ENCODE data around the gene RAB21. TPM values are rescaled to one million over a fixed set of nuclear protein-coding genes. Genes with fewer than 3 reads are reported as not detected.
"Not testable (repeated sequence)": the region's sequence is repeated elsewhere in the genome, so short reads cannot be mapped to it uniquely, and the experiment has no call there.

The RAB21 gene
- polyA plus RNA-seq, 3 donors = 8.6 to 40.5 (median 29.9) TPM

DNA sequence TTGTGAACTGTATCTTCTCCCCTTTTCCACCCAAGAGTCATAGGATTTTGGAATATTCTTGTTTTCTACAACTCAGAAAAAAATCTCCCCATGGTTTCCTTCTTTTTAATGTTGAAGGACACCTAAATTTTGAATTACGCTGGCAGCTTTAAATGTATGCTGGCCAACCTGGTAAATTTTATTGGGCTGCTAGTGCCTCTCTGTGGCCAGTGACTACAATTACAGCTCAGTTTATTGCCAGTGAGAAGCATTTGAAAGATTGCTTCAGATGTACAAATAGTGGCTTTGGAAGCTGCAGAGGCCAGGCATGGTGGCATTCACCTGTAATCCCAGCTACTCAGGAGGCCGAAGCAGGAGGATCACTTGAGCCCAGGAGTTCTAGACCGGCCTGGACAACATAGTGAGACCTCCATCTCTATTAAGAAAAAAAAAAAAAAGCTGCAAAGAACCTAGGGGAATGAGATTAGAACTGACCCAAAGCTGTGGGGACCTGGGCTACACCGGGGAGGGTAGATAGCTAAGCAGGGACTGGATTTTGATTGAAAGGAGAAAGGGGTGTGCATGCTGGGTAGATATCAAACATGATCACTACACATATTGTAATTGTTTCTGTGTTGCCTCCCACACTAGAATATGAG lies 7.6 kb upstream of the RAB21 start:
- no peak overlapping the region for H3K27ac ChIP-seq (ENCODE audit: low read depth, low read length)
- 28 to 36% (median 32%) methylated on average over 4 of the region's 4 CpGs for WGBS, 3 donors

GRCh38 chr12:71748081-71748850 lies 6.4 kb upstream of the RAB21 start:
- H3K27ac ChIP-seq (ENCODE audit: low read depth, low read length) = no peak overlapping the region
- WGBS, 3 donors = 61 to 65% (median 63%) methylated on average over 5 of the region's 5 CpGs

- H3K27ac ChIP-seq (ENCODE audit: low read depth, low read length) = no peak overlapping the region
- 68 to 94% (median 86%) methylated on average over 1 of the region's 1 CpG for WGBS, 3 donors
Measured at GRCh38 chr12:71749666-71750065, 5.0 kb upstream of the RAB21 start.

GRCh38 chr12:71752891-71753290 lies 1.8 kb upstream of the RAB21 start:
- WGBS, 3 donors = 76 to 91% (median 88%) methylated on average over 1 of the region's 1 CpG
- H3K27ac ChIP-seq (ENCODE audit: low read depth, low read length) = no peak overlapping the region

DNA sequence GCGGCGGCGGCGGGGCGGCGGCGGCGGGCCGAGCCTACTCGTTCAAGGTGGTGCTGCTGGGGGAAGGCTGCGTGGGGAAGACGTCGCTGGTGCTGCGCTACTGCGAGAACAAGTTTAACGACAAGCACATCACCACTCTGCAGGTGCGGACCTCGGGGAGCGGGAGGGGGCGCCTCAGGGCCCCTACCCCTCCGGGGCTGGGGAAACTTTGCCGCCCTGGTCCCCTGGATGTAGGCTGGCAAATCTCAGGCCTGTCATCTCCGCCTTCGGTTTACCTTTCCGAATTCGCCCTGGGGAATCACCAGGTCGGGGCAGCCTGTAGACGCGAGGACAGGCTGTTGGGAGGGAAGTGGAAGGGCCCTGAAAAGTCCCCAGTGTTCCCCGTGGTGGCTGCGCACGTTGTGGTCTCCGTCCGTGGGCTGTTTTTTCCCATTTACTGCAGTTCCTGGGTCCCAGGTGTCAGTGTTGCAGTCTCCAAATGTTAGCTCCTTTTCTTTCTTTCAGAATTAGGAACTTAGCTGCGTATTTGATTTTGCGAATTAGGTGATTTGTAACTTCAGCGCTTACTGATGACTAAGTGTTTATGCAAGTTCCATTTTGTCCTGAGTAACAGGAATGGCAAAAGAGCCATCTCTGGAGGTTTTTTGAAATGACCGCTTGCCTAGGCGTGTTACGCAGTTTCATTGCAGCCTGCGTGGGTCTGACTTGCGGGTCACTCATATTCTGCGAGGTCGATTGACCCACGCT lies 656 bp downstream of the RAB21 start:
- 1% methylated on average over 40 to 45 of the region's 45 CpGs for WGBS, 3 donors
- peak overlapping the region; percentile 94 for H3K27ac ChIP-seq (ENCODE audit: low read depth, low read length)

- 39 to 50% (median 41%) methylated on average over 5 of the region's 5 CpGs for WGBS, 3 donors
- H3K27ac ChIP-seq (ENCODE audit: low read depth, low read length) = peak overlapping the region; percentile 19
Measured at GRCh38 chr12:71756054-71756690, 1.5 kb downstream of the RAB21 start.

DNA sequence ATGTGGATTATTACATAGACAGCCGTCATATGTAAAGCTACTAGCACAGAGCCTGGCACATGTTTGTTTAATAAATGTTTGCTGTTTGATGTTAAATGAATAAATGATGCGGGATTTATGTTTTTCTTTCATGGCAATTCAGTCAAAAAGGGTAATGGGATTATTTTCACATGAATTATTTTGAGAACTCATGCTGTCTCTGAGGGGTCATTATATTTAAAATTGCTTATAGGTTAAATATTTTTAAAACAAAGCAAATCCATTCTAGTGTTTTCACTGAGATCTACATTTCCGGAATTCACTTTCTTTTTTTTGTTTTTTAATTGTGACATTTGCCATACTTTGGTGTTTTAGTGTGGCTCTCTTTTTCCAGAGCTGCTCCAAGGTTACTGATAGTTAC lies 5.3 kb downstream of the RAB21 start:
- 94 to 96% (median 96%) methylated on average over 3 of the region's 3 CpGs for WGBS, 3 donors
- H3K27ac ChIP-seq (ENCODE audit: low read depth, low read length) = no peak overlapping the region

- H3K27ac ChIP-seq (ENCODE audit: low read depth, low read length) = no peak overlapping the region
- 66 to 95% (median 87%) methylated on average over 3 of the region's 3 CpGs for WGBS, 3 donors
Measured at GRCh38 chr12:71760471-71760870, 5.8 kb downstream of the RAB21 start.

DNA sequence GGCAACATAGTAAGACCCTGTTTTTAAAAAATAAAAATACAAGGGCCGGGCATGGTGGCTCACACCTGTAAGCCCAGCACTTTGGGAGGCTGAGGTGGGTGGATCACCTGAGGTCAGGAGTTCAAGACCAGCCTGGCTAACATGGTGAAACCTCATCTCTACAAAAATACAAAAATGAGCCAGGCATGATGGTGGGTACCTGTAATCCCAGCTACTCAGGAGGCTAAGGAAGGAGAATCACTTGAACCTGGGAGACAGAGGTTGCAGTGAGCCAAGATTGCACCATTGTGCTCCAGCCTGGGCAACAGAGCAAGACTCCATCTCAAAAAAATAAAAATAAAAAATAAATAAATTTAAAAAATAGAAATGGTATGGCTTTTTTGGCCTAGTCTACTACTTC lies 6.7 kb downstream of the RAB21 start:
- WGBS, 3 donors = 97 to 100% (median 100%) methylated on average over 1 of the region's 1 CpG
- H3K27ac ChIP-seq (ENCODE audit: low read depth, low read length) = not testable (repeated sequence)

- WGBS, 3 donors = 76 to 84% (median 78%) methylated on average over 4 of the region's 4 CpGs
- no peak overlapping the region for H3K27ac ChIP-seq (ENCODE audit: low read depth, low read length)
Measured at GRCh38 chr12:71763677-71764379, 9.2 kb downstream of the RAB21 start.

- 94 to 98% (median 95%) methylated on average over 6 of the region's 6 CpGs for WGBS, 3 donors
- H3K27ac ChIP-seq (ENCODE audit: low read depth, low read length) = no peak overlapping the region
Measured at GRCh38 chr12:71764587-71765321, 10.1 kb downstream of the RAB21 start.

DNA sequence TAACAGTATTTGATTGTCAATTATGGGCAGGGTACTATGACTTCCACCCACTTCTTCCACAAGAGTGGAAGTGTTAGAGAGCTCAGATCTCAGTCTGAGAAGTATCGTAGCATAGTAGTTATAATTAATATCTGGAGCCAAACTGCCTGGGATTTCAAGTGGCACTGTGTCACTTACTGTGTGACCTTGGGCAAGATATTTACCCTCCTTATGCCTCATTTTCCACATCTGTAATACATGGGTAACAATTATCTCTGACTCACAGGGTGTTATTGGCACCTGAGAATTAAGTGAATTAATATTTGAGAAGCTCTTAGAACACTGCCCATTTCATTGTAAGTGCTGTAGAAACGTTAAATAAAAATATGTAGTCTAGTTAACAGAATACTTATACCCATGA lies 11.5 kb downstream of the RAB21 start:
- H3K27ac ChIP-seq (ENCODE audit: low read depth, low read length) = no peak overlapping the region
- 44 to 93% (median 88%) methylated on average over 2 of the region's 2 CpGs for WGBS, 3 donors

DNA sequence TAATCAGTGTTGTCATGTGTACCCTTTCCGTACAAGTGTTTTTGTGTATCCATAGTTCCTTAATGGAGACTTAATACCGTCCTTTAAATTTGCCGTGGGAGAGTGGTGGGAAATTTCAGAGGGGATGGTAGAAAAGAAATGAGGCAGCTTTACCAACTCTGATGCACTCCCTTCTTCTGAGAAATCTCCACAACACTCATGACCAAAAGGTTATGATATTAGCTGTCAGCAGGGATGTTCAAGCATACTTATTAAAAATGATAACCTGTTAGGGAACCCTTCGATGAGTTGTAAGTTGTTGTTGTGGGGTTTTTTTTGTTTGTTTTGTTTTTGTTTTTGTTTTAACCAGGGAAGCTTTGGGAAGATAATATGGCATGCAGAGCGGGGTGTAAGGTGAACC lies 12.5 kb downstream of the RAB21 start:
- WGBS, 3 donors = 92 to 98% (median 94%) methylated on average over 5 of the region's 5 CpGs
- no peak overlapping the region for H3K27ac ChIP-seq (ENCODE audit: low read depth, low read length)

- H3K27ac ChIP-seq (ENCODE audit: low read depth, low read length) = no peak overlapping the region
- WGBS, 3 donors = 68 to 88% (median 83%) methylated on average over 2 of the region's 2 CpGs
Measured at GRCh38 chr12:71768900-71769299, 14.2 kb downstream of the RAB21 start.

- H3K27ac ChIP-seq (ENCODE audit: low read depth, low read length) = no peak overlapping the region
- WGBS, 3 donors = 65 to 80% (median 78%) methylated on average over 2 of the region's 2 CpGs
Measured at GRCh38 chr12:71771069-71771468, 16.4 kb downstream of the RAB21 start.

DNA sequence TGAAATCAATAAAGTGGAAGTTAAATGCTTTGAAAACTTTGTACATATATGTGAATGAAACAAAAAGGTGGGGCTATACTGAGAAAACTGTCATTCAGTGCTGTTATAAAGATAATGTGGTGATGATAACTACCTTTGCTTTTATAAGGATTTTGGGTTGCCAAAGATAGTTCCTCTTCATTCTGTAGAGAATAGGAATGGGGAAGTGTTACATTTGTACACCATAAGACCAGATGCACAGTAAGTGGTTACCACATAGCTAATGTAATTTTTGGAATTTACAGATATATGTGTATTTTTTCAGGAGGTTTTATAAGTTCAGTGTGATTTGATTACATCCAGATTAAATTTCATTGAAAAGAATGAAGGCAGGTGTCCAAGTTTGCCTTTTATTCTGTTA lies 18.1 kb downstream of the RAB21 start:
- no peak overlapping the region for H3K27ac ChIP-seq (ENCODE audit: low read depth, low read length)

GRCh38 chr12:71780237-71780822 lies 25.7 kb downstream of the RAB21 start:
- WGBS, 3 donors = 9 to 18% (median 12%) methylated on average over 3 of the region's 3 CpGs

More at GRCh38 chr12:71780237-71780822, 25.7 kb downstream of the RAB21 start:
- no peak overlapping the region for H3K27ac ChIP-seq (ENCODE audit: low read depth, low read length)
